GM20000 (cell line): Measurements from ENCODE around the gene OR5M3.

Experiments
- DNase-seq: peaks from one replicate; pipeline ENCODE4 v3.0.0; 2012; ENCODE audit warnings: low spot score
- TF ChIP-seq, protein P1 (sequence below): IDR thresholded peaks from 2 replicates; pipeline ENCODE4 v1.5.1; 2012; ENCODE audit warnings: mild to moderate bottlenecking, control low read depth; ENCODE audit errors: extremely low read depth, missing control alignments

Gene OR5M3

GRCh38 chr11:56474729-56475235, 1.6 kb upstream of the OR5M3 start:
- TF ChIP-seq, protein P1, sequence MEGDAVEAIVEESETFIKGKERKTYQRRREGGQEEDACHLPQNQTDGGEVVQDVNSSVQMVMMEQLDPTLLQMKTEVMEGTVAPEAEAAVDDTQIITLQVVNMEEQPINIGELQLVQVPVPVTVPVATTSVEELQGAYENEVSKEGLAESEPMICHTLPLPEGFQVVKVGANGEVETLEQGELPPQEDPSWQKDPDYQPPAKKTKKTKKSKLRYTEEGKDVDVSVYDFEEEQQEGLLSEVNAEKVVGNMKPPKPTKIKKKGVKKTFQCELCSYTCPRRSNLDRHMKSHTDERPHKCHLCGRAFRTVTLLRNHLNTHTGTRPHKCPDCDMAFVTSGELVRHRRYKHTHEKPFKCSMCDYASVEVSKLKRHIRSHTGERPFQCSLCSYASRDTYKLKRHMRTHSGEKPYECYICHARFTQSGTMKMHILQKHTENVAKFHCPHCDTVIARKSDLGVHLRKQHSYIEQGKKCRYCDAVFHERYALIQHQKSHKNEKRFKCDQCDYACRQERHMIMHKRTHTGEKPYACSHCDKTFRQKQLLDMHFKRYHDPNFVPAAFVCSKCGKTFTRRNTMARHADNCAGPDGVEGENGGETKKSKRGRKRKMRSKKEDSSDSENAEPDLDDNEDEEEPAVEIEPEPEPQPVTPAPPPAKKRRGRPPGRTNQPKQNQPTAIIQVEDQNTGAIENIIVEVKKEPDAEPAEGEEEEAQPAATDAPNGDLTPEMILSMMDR, result no peak
- DNase-seq, result no peak

DNA sequence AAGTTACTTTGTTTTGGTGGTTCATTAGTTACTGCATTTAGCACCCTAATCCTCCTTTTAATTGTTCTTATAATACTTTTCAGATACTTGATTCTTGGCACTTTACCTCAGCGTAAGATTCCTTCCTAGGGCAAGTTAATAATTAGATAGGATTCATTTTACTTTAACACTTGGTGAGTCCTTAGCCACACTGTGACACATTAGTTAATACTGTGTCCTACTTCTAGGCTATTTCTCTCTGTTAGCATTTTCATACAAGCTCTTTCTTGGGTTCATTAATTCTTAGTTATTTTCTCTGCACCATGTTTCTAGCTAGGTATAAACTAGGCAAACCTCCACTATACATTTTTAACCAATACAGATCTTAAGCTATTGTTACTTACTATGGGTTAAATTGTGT, 16.1 kb downstream of the OR5M3 start:
- TF ChIP-seq, protein P1, result no peak
- DNase-seq, result no peak

GRCh38 chr11:56453521-56453920, 19.6 kb downstream of the OR5M3 start:
- no peak for DNase-seq
- TF ChIP-seq, protein P1, result no peak
